ENCODE data around the gene CSF2.

Gene CSF2

GRCh38 chr5:132093271-132093670 lies 19.7 kb downstream of the CSF2 start:
- TF ChIP-seq CTCF (conservative IDR thresholded peaks at IDR 0.05; ENCODE audit: low read length), result no peak
- TF ChIP-seq EZH2phosphoT487 (IDR thresholded peaks at IDR 0.05; ENCODE audit: borderline replicate concordance), result no peak
- Histone ChIP-seq H3K9me2 (replicated peaks; ENCODE audit: low read depth, low read length) (no peaks in the 10 kb centered on the region), H3K4me3 (ENCODE audit: low read length, poor library complexity, severe bottlenecking) (no peak overlapping the region)

GRCh38 chr5:132094393-132095076 lies 20.9 kb downstream of the CSF2 start:
- no peak overlapping the region for H3K4me3 ChIP-seq (ENCODE audit: low read length, poor library complexity, severe bottlenecking)
- H3K79me2 ChIP-seq (ENCODE audit: insufficient read depth, low read length), result no peaks in the 10 kb centered on the region
- no peaks in the 10 kb centered on the region for H3K36me3 ChIP-seq (ENCODE audit: insufficient read depth, low read length)
- no peaks in the 10 kb centered on the region for H4K20me1 ChIP-seq (ENCODE audit: insufficient read depth, low read length, poor library complexity, severe bottlenecking)
- no peaks in the 10 kb centered on the region for H3F3A ChIP-seq (ENCODE audit: low read depth)
- peaks cover 52% of the 10 kb centered on the region for H3K4me1 ChIP-seq (ENCODE audit: insufficient read depth, low read length, poor library complexity, severe bottlenecking)
- H3K4me2 ChIP-seq (ENCODE audit: low read depth, low read length, poor library complexity, severe bottlenecking), result peak overlapping the region; percentile 68
- no peaks in the 10 kb centered on the region for H3K9me3 ChIP-seq (ENCODE audit: insufficient read depth, low read depth, low read length)
- H3K9me2 ChIP-seq (replicated peaks; ENCODE audit: low read depth, low read length), result no peaks in the 10 kb centered on the region
- no peaks in the 10 kb centered on the region for H3K27me3 ChIP-seq (ENCODE audit: insufficient read depth, low read length, poor library complexity, severe bottlenecking)
- peak overlapping the region; percentile 20 for H3K9ac ChIP-seq (ENCODE audit: low read depth, low read length, poor library complexity, severe bottlenecking)
- no peak overlapping the region for H2AFZ ChIP-seq (ENCODE audit: low read length)
- TF ChIP-seq EZH2phosphoT487 (IDR thresholded peaks at IDR 0.05; ENCODE audit: borderline replicate concordance) (no peak), CTCF (conservative IDR thresholded peaks at IDR 0.05; ENCODE audit: low read length) (no peak)

More at GRCh38 chr5:132093271-132093670, 19.7 kb downstream of the CSF2 start:
- Histone ChIP-seq H3K9me3 (ENCODE audit: insufficient read depth, low read depth, low read length) (no peaks in the 10 kb centered on the region), H3K4me1 (ENCODE audit: insufficient read depth, low read length, poor library complexity, severe bottlenecking) (peaks cover 44% of the 10 kb centered on the region), H4K20me1 (ENCODE audit: insufficient read depth, low read length, poor library complexity, severe bottlenecking) (no peaks in the 10 kb centered on the region), H3K36me3 (ENCODE audit: insufficient read depth, low read length) (no peaks in the 10 kb centered on the region), H3F3A (ENCODE audit: low read depth) (no peaks in the 10 kb centered on the region), H2AFZ (ENCODE audit: low read length) (no peak overlapping the region), H3K27me3 (ENCODE audit: insufficient read depth, low read length, poor library complexity, severe bottlenecking) (no peaks in the 10 kb centered on the region), H3K79me2 (ENCODE audit: insufficient read depth, low read length) (no peaks in the 10 kb centered on the region), H3K9ac (ENCODE audit: low read depth, low read length, poor library complexity, severe bottlenecking) (peak overlapping the region; percentile 20), H3K4me2 (ENCODE audit: low read depth, low read length, poor library complexity, severe bottlenecking) (no peak overlapping the region)

DNA sequence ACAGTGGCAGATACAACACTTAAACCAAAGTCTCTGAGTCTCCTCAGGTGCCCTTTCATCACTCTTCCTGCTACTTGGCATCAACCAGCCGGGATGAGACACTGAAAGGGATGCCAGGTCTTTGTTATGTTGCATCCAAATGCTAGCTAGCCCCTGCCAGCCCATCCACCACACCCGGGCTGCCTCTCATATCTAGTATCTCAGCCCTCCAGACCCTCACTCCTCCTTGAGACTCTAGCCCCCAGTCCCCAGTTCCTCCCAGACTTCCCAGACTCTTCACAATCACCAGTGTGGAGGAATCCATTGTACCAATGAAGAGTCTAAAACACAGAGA lies 21.5 kb downstream of the CSF2 start:
- Histone ChIP-seq H3K4me1 (ENCODE audit: insufficient read depth, low read length, poor library complexity, severe bottlenecking) (peaks cover 52% of the 10 kb centered on the region), H3K79me2 (ENCODE audit: insufficient read depth, low read length) (no peaks in the 10 kb centered on the region), H3K36me3 (ENCODE audit: insufficient read depth, low read length) (no peaks in the 10 kb centered on the region), H3F3A (ENCODE audit: low read depth) (no peaks in the 10 kb centered on the region), H3K4me2 (ENCODE audit: low read depth, low read length, poor library complexity, severe bottlenecking) (peak overlapping the region; percentile 68), H3K4me3 (ENCODE audit: low read length, poor library complexity, severe bottlenecking) (peak overlapping the region; percentile 34), H3K9me3 (ENCODE audit: insufficient read depth, low read depth, low read length) (no peaks in the 10 kb centered on the region), H3K9ac (ENCODE audit: low read depth, low read length, poor library complexity, severe bottlenecking) (peak overlapping the region; percentile 20), H2AFZ (ENCODE audit: low read length) (no peak overlapping the region), H4K20me1 (ENCODE audit: insufficient read depth, low read length, poor library complexity, severe bottlenecking) (no peaks in the 10 kb centered on the region), H3K27me3 (ENCODE audit: insufficient read depth, low read length, poor library complexity, severe bottlenecking) (no peaks in the 10 kb centered on the region), H3K9me2 (replicated peaks; ENCODE audit: low read depth, low read length) (no peaks in the 10 kb centered on the region)
- no peak for TF ChIP-seq EZH2phosphoT487 (IDR thresholded peaks at IDR 0.05; ENCODE audit: borderline replicate concordance)
- no peak for TF ChIP-seq CTCF (conservative IDR thresholded peaks at IDR 0.05; ENCODE audit: low read length)
